C4-2B (cell line): Measurements from ENCODE around the gene SSBP3.
"Not testable (repeated sequence)": the region's sequence is repeated elsewhere in the genome, so short reads cannot be mapped to it uniquely, and the experiment has no call there.

Experiments
- H3K27ac ChIP-seq: fragments of 450-650 bp; 2 replicates; pipeline ENCODE4 v1.5.1; 2017
- CTCF ChIP-seq: fragments of 450-650 bp; conservative IDR thresholded peaks from 2 replicates; pipeline ENCODE4 v1.5.1; 2017; ENCODE audit warnings: mild to moderate bottlenecking
- ZFX ChIP-seq: fragments of 450-650 bp; IDR thresholded peaks from 2 replicates; pipeline ENCODE4 v1.6.1; 2017

Gene SSBP3

GRCh38 chr1:54406339-54407153 is at the start of gene SSBP3:
Gene SSBP3 (minus strand): TSS chr1:54406394.
- TF ChIP-seq CTCF (no peak), ZFX (no peak)
- H3K27ac ChIP-seq = peak within 1 kb of the TSS; percentile 93

- TF ChIP-seq ZFX = no peak
- no peak for TF ChIP-seq CTCF
- no peak overlapping the region for H3K27ac ChIP-seq
Observed at GRCh38 chr1:54453509-54453908, 47.3 kb upstream of the SSBP3 start.

GRCh38 chr1:54453022-54453421 is 46.8 kb upstream of the SSBP3 start:
- H3K27ac ChIP-seq = no peak overlapping the region
- TF ChIP-seq ZFX (no peak), CTCF (no peak)

- not testable (repeated sequence) for H3K27ac ChIP-seq
Observed at GRCh38 chr1:54449431-54449830, 43.2 kb upstream of the SSBP3 start.

GRCh38 chr1:54448801-54449200 is 42.6 kb upstream of the SSBP3 start:
- H3K27ac ChIP-seq = not testable (repeated sequence)

- not testable (repeated sequence) for H3K27ac ChIP-seq
Observed at GRCh38 chr1:54447081-54447480, 40.9 kb upstream of the SSBP3 start.

- H3K27ac ChIP-seq = no peak overlapping the region
- TF ChIP-seq CTCF = no peak
- TF ChIP-seq ZFX = no peak
Observed at GRCh38 chr1:54442185-54442584, 36.0 kb upstream of the SSBP3 start.

GRCh38 chr1:54439550-54440223 is 33.5 kb upstream of the SSBP3 start:
- TF ChIP-seq CTCF = no peak
- TF ChIP-seq ZFX = no peak
- H3K27ac ChIP-seq = no peak overlapping the region

- TF ChIP-seq CTCF = no peak
- TF ChIP-seq ZFX = no peak
Observed at GRCh38 chr1:54437783-54438182, 31.6 kb upstream of the SSBP3 start.

More at GRCh38 chr1:54437783-54438182, 31.6 kb upstream of the SSBP3 start:
- H3K27ac ChIP-seq = no peak overlapping the region
